ENCODE measurements around the gene VWA5B1.

Gene VWA5B1

DNA sequence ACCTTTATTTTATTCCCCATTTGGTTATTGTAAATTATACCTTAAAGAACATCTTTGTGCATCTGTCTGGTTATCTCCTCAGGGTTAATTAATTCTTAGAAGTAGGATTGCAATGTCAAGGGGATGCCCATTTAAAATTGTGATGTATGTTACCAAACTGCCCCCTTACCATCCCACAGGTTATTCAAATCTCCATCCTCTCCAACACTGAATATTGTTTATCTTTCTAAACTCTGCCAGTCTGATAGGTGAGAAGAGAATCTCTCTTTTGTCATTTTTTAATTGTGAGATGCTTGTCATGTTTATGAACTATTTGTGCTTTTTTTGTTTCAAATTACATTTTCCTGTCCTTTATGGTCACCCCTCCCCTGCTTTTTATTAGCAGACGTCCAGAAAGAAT, 55.8 kb downstream of the VWA5B1 start:
- DNase-seq (ENCODE audit: low read depth, low spot score) = no peak

DNA sequence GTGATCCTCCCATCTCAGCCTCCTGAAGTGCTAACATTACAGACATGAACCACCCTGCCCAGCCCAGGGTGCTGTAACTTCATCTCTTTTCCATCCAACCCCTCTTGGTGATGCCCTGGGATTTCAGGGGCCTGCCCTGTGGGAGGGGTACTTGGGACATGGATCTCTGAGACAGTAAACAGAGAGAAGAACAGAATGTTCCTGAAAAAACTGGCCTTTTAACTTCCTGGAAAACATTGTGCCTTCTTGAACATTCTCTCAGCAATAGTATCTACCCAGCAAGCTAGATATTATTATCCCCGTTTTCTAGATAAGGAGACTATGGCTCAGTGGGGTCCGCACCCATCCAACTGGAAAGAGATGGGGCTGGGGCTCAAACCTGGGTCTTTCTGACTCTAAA, 57.0 kb downstream of the VWA5B1 start:
- DNase-seq (ENCODE audit: low read depth, low spot score) = no peak

DNA sequence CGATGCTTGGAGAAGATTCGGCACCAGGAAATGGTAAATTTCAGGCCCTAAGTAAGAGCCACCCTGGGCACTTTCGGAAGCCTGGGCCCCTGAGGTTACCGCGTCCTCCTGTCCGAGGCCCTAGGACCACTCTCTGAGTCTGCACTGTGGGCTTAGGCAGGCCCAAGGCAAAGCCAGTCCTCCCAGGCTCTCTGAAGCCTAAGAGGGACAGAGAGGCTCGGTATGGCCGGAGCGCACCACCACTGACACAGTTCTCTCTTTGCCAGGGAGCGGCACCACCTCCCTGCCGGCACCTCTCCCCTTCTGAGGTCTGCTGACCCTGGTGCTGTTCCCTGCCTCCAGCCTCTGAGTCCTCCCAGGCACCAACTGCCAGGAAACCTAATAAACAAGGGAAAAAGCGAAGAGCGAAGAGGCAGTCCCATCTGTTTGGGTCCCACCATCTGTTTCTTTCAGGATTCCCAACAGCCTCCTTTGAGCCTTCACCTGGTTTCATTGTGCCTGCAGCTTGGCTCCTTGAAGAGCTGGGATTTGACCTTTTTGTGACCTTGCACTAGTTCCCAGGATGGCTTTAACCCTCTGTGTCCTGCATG, 57.7 kb downstream of the VWA5B1 start:
- no peak for DNase-seq (ENCODE audit: low read depth, low spot score)

DNA sequence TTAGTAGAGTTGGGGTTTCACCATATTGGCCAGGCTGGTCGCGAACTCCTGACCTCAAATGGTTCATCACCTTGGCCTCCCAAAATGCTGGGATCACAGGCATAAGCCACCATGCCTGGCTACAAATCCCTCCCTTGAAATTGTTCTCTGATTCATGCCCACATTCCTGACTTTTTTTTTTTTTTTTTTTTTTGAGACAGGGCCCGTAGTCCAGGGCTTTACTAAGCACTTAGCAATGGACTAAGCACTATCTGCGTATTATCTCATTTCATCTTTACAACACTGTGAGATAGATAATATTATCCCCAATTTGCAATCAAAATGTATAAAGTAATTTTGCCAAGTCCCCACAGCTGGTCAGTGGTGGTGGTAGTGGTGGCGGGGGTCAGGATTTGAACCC, 58.9 kb downstream of the VWA5B1 start:
- DNase-seq (ENCODE audit: low read depth, low spot score) = no peak

DNA sequence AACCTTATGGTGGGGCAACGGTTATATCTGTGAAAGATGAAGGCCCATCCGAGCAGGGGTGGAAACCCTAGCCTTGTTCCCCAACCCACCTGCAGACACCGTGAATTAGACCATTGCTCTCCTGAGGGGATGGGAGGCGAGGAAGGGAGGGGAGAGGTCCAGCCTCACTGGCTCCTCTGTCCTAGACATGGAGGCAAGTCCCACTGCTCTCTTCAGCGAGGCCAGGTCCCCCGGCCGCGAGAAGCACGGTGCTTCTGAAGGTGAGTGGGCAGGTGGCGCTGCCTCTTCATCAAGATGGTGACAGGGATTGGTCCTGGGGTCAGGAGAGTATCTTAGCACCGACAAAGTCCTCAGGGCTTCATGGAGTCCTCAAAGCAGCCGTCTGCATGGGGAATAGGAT, 59.3 kb downstream of the VWA5B1 start:
- DNase-seq (ENCODE audit: low read depth, low spot score) = no peak

DNA sequence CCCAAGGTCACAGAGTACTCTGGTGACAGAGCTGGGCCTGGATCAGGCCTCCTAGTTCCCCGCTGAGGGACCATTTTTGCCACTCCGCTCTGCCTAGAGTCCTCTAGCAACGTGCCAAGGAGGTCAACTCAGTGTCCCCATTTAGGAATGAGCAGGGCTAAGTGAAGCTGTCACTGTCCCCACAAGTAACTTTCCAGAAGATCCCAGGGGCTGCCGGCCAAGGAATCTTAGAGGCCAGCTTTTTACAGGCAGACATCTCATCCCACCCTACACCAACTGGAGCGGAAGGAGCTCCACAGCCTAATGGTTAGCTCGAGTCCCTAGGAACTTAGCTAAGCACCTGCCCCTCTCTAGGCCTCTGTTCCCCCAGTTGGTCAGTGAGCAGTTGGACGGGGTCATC, 59.7 kb downstream of the VWA5B1 start:
- no peak for DNase-seq (ENCODE audit: low read depth, low spot score)

DNA sequence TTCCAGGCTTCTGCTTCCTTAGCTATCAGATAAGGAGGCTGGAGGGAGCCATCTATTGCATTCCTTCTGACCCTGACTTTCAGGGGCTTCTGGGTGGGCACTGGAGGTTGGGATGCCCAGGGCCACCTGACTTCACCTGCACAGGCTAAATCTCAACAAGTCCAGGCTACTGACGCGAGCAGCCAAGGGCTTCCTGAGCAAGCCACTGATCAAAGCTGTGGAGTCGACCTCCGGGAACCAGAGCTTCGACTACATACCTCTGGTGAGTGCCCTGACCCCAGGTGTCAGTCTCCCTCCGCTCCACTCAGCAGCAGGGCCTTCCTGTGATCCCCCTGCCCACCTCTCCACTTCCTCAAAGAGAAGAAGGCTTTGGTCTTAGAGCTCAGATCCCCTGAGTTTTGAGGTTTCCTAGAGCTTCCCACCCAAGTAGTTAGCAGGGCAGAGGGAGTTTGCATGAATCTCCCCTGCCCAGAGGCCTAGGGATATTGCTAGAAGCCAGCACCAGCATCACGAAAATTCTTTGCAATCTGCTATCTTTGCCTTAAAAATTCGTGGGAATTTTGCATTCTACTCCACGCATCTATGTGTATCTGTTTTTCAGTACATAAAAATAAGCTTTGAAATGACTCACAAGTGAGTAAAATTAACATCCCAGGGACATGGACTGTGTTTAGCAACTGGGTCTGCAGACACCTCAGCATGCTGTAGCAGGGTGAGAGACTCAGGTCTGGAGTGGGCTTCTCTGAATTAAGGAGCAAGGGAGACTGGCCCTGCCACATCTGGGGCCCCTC, 61.4 kb downstream of the VWA5B1 start:
- no peak for DNase-seq (ENCODE audit: low read depth, low spot score)

DNA sequence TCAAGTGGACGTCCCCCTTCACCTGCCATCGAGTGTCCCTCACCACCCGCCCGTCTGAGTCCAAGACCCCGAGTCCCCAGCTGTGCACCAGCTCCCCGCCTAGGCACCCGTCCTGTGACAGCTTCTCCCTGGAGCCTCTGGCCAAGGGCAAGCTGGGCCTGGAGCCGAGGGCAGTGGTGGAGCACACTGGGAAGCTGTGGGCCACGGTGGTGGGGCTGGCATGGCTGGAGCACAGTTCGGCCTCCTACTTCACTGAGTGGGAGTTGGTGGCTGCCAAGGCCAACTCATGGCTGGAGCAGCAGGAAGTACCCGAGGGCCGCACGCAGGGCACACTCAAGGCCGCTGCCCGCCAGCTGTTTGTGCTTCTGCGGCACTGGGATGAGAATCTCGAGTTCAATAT, 63.2 kb downstream of the VWA5B1 start:
- no peak for DNase-seq (ENCODE audit: low read depth, low spot score)

DNA sequence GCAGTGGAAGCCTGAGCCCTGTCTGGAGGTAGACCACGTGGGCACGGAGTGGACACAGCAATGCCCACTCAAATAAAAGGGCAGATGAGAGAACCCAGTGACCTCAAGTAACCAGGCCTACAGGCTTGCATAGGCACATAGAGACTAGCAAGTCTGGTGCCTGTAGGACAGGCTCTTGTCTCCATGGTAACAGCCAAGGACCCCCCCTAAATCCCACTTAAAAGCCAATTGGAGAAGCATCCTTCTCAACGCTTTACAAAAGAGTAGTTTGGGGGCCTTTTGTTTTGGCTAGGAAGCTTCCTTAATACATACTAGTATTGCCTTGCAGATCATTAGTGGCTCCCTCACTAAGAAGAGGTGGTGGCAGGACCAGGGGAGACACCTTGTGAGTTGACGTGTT, 63.9 kb downstream of the VWA5B1 start:
- no peak for DNase-seq (ENCODE audit: low read depth, low spot score)

DNA sequence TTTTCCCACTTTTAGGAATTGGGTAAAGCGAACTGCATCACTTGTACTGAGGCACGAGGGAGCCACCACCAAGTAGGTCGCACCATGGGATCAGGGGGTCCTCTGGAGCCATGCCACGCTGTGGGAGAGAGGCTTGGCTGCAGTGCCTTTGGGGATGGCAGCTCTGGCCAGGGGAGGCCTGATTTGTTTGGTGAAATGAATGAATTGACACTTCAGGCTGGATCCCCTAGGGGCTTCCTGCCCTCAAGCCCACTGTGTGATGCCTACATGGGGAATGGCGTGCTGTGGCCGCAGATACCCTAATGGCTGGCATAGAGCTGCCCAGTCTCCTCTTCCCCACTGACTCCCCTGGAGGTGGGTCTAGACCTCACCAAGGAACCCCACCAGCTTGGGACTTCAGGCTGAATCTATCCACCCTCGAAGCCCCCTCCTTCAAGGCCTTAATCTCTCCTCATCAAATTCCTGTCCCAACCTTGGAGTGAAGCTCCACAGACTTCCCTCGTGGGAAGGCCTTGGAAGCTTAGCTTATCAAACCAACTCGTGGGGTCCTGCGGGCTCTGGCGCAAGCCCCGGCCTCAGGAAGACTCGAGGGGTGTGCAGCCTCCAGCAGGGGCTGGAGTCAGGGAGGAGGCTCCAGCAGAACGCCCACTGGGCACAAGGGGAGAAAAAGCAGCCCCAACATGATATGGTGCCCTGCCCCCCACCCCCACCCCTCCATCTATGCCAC, 64.6 kb downstream of the VWA5B1 start:
- no peak for DNase-seq (ENCODE audit: low read depth, low spot score)

DNA sequence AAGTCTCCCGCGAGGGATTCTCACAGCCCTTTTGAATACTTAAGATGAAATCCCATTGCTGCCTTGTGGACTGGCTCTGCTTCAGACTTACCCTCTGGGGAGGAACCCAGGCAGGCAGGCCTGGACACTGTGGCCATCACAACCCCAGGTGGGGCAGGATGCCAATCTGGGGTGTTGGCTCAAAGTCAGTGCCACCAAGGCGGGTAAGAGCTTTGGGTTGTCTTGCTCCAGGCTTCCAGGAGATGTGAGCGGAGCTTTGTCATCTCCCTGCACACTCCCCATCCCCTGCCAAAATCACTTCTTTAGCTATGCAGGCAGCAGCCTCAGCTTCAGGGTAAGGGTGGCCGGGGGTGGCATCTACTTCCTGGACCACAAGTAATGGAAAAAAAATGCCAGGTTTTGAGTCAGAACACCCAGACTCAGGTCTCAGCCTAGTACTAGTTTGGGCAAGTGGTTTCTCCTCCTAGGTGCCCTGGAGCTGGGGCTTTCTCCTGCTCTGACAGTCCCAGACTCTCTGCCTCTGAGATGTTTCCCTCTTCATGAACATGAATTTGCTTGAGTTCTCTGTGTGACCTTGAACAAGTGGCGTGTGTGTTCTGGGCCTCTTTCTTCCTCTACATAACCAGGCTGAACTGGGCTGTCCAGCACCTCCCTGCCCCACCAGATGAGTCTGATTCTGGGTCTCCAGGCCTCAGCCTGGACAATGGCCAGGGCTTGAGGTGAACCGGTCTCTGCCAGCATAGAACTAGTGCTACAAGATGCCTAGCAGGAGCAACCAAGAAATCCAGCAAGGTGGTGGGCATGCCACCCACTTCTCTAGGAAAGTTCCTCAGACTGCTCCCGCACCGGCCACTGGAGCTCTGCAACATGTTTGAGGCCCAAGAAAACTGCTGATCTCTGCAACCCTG, 65.4 kb downstream of the VWA5B1 start:
- DNase-seq (ENCODE audit: low read depth, low spot score) = no peak

DNA sequence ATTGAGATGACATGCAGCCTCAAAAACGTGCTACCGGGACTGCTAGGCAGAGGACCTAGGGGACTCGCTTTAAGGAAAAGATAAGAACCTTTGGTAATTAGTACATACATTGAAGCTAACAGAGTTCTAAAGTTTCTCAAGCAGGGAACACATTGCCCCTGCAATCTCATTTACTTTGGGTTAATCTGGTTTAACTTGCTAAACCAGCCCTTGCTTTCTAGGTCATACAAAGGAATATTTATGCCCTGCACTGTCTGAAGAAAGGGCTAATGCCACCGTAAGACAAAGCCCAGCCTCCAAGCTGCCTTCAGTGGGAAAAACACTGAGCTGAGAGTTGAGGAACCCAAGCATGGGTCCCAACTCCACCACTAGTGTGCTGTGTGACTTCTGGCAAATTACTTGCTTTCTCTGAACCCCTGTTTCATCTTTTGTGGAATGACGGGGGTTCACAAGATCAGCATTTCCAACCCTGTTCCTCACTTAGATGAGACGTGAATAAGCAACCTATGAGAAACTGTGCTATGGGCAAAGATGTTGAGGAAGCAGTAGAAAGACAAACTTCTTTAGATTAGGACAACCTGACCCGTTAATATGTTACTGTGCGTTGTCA, 66.3 kb downstream of the VWA5B1 start:
- DNase-seq (ENCODE audit: low read depth, low spot score) = no peak

DNA sequence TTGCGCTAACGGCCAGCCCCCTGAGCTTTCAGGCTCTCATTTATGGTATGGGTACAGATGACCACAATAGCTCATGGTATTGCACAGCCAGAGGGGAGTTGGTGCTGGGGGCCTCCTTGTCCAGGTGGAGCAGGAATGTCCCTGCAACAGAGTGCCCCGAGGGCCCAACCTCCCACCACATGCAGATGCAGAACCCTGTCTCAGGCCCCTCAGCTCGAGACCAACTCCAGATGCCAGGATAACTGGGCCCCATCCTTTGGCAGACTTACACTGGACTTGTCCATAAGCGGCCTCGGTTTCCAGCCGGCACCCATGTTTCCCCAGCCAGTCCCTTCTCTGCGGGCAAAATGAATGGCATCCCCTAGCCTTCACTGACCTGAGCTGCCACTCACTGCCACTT, 67.1 kb downstream of the VWA5B1 start:
- DNase-seq (ENCODE audit: low read depth, low spot score) = no peak

DNA sequence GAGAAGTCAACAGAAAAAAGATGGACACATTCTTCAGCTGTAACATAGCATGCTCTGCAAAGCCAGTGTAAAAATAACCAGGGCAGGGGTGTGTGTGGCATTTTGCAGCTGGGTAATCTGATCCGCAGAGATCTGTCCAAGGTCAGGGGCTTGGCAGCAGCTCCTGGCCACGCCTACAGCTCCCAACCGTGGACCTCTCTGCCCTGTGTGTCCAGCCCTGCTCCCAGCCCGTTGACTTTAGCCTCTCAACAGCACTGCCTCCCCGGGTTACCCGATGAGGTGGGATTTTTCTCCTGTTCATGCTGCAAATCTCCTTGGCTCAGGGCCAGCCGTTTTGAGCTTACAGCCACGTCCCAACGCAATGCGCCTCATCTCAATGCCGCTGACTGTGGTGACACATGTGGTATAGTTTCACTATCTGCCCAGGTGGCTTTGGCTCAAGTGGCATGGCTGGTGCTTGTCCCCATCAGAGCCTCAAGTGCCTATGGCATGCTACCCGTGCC, 68.1 kb downstream of the VWA5B1 start:
- no peak for DNase-seq (ENCODE audit: low read depth, low spot score)

DNA sequence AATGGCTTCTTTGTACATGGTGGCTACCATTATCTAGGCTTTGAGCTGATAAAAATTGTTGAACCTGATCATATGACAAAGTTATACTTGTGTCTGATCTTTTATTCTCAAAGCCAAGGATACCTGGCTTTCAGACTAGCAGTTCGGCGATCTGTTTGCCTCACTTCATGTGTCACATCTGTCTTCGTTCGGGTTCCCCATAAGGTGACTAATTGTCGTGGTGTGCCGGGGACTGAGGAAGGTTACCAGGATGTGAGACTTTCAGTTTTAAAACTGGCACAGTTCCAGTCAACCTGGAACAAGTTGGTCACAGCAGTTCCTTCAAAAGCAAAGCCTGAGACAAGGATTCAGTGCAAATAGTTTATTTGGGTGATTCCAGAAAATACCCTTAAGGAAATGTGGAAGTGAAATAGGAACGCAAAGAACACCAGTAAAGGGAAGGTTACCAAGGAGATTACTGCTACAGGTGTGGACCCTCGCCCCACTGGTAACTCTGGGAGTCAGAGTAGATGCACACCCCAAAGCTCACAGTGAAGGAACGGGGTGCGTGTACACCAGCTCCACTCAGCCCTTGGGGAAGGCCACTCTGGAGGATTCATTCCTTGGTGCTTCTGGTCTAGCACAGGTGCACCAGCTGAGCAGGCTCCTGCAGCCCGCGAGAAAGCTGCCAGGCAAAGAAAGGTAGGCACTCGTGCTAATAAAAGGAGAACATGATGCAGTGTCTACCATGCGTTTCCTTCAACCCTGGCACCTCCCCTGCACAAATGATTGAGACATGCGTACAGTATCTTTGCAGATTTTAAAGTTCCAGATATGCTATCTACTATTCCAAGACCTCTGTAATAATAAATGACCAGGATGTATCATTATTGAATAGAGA, 69.0 kb downstream of the VWA5B1 start:
- no peak for DNase-seq (ENCODE audit: low read depth, low spot score)

DNA sequence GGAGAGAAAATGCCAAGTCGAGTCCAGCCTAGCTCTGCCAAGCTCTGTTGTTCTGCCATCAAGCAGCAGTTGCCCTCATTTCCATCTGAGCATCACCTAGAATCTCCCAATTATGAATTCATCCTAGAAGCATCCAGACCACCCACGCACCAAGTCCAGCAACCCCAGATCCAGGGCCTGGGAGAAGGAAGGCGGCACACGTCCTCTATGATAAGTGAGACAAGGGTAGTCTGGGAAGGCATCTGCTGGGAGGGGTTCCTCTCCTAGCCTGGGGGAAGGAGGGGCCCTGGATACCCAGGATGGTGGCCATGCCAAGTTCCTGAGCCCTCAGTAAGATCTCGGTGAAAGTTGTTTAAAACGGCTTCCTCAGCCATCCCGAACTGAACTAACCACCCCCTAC, 70.7 kb downstream of the VWA5B1 start:
- DNase-seq (ENCODE audit: low read depth, low spot score) = no peak

DNA sequence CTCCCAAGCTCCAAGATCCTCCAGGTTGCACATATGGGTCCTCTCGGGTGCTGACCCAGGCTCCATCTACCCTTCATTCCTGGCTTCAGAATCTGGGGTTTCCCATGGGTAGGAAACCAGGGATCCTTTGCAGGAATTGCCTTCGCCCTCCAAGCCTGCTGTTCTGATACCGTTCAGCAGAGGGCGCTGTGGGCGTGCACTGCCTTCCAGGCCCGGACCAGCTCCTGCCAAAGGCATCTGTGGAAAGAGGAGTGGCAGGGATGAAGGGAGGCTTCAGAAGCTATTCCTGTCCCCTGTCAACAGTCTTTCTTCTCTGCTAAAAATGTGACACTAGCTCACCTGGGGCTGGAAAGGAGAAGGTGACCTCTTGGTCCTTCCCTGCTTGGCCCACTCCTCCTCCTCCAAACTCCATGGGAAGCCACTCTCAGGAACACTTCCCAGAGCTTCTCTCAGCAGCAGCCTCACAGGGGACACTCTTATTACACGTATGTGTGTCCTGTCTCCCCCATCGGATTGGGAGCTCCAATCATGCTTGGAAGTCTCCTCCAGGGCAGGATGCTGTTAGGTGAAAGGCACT, 71.2 kb downstream of the VWA5B1 start:
- DNase-seq (ENCODE audit: low read depth, low spot score) = no peak

DNA sequence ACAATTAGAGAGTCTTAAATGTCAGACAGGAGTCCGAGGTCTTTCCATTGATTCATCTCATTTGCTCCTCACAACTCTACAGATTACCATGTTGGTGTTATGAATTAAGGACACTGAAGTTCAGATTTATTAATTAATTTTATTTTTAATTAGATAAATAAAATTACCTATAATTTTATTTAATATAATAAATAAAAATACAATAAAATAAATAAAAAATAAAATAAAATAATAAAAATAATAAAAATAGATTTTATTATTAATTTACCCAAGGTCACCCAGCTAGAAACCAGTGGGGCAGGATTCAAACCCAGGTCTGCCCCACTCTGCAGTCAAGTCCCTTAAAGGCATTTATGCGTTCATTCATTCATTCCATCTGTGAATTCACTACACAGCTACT, 72.2 kb downstream of the VWA5B1 start:
- no peak for DNase-seq (ENCODE audit: low read depth, low spot score)

DNA sequence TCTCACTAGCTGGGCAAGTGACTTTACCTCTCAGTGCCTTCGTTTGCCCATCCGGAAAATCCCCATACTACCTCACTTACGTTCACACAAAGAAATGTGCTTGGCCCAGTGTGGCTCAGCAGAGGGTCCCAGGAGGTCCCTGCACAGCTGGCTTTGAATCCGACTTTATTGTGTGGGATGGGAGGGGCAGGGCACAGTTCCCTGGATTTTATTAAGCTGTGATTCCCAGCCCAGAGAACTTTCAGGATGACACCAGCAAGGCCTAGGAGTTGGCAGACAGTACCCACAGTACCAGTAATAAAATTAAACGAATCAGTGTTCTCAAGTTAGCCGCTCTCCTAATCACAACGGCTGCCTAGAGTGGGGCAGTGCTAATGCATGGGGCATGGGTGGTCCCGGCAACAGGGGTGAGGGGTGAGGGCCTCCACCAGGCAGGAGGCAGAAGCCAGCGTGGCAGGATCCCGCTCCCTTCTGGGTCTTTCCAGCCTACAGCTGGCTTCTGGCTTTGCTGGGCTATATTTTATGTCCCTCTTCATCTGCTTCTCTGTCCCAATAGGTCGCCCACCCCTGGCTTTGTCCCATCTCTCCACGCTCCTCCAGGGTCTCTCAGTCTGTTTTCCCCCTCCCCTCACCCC, 74.9 kb downstream of the VWA5B1 start:
- no peak for DNase-seq (ENCODE audit: low read depth, low spot score)
